ENCODE data around the gene MDN1.
"Not testable (repeated sequence)": the region's sequence is repeated elsewhere in the genome, so short reads cannot be mapped to it uniquely, and the experiment has no call there.

The MDN1 gene

GRCh38 chr6:89792881-89793280, 26.7 kb downstream of the MDN1 start:
- Histone ChIP-seq H3K4me3 (ENCODE audit: low read length in 2 of 2) (no peak overlapping the region), H3K4me1 (ENCODE audit: control insufficient read depth in 2 of 2, insufficient read depth in 2 of 2, low read length in 2 of 2) (no peaks in the 10 kb centered on the region), H3K36me3 (ENCODE audit: control insufficient read depth in 2 of 2, insufficient read depth in 2 of 2, low read length in 2 of 2) (peaks cover 26 to 29% of the 10 kb centered on the region in 2 donors), H3K9ac (ENCODE audit: low read depth in 1 of 2, low read length in 2 of 2) (no peak overlapping the region), H3K27ac (ENCODE audit: low read depth in 2 of 2, low read length in 2 of 2) (no peak overlapping the region), H3K27me3 (ENCODE audit: control insufficient read depth in 2 of 2, insufficient read depth in 2 of 2, low read length in 2 of 2) (no peaks in the 10 kb centered on the region), H3K9me3 (ENCODE audit: control insufficient read depth in 2 of 2, low read length in 2 of 2) (no peaks in the 10 kb centered on the region)

GRCh38 chr6:89790403-89790802, 29.2 kb downstream of the MDN1 start:
- H3K9ac ChIP-seq (ENCODE audit: low read depth in 1 of 2, low read length in 2 of 2), result no peak overlapping the region

GRCh38 chr6:89789980-89790379, 29.6 kb downstream of the MDN1 start:
- H3K9me3 ChIP-seq (ENCODE audit: control insufficient read depth in 2 of 2, low read length in 2 of 2), result no peaks in the 10 kb centered on the region
- H3K27me3 ChIP-seq (ENCODE audit: control insufficient read depth in 2 of 2, insufficient read depth in 2 of 2, low read length in 2 of 2), result no peaks in the 10 kb centered on the region
- no peak overlapping the region for H3K9ac ChIP-seq (ENCODE audit: low read depth in 1 of 2, low read length in 2 of 2)
- H3K4me1 ChIP-seq (ENCODE audit: control insufficient read depth in 2 of 2, insufficient read depth in 2 of 2, low read length in 2 of 2), result no peaks in the 10 kb centered on the region
- no peak overlapping the region for H3K27ac ChIP-seq (ENCODE audit: low read depth in 2 of 2, low read length in 2 of 2)
- H3K36me3 ChIP-seq (ENCODE audit: control insufficient read depth in 2 of 2, insufficient read depth in 2 of 2, low read length in 2 of 2), result peaks cover 37 to 50% of the 10 kb centered on the region in 2 donors
- no peak overlapping the region for H3K4me3 ChIP-seq (ENCODE audit: low read length in 2 of 2)

More at GRCh38 chr6:89790403-89790802, 29.2 kb downstream of the MDN1 start:
- Histone ChIP-seq H3K27me3 (ENCODE audit: control insufficient read depth in 2 of 2, insufficient read depth in 2 of 2, low read length in 2 of 2) (no peaks in the 10 kb centered on the region), H3K36me3 (ENCODE audit: control insufficient read depth in 2 of 2, insufficient read depth in 2 of 2, low read length in 2 of 2) (peaks cover 34 to 46% of the 10 kb centered on the region in 2 donors), H3K27ac (ENCODE audit: low read depth in 2 of 2, low read length in 2 of 2) (no peak overlapping the region), H3K4me3 (ENCODE audit: low read length in 2 of 2) (no peak overlapping the region), H3K4me1 (ENCODE audit: control insufficient read depth in 2 of 2, insufficient read depth in 2 of 2, low read length in 2 of 2) (no peaks in the 10 kb centered on the region), H3K9me3 (ENCODE audit: control insufficient read depth in 2 of 2, low read length in 2 of 2) (no peaks in the 10 kb centered on the region)

- Histone ChIP-seq H3K4me3 (ENCODE audit: low read length in 2 of 2) (no peak overlapping the region), H3K9ac (ENCODE audit: low read depth in 1 of 2, low read length in 2 of 2) (no peak overlapping the region), H3K27me3 (ENCODE audit: control insufficient read depth in 2 of 2, insufficient read depth in 2 of 2, low read length in 2 of 2) (no peaks in the 10 kb centered on the region), H3K36me3 (ENCODE audit: control insufficient read depth in 2 of 2, insufficient read depth in 2 of 2, low read length in 2 of 2) (peaks cover 52 to 54% of the 10 kb centered on the region in 2 donors), H3K27ac (ENCODE audit: low read depth in 2 of 2, low read length in 2 of 2) (no peak overlapping the region), H3K4me1 (ENCODE audit: control insufficient read depth in 2 of 2, insufficient read depth in 2 of 2, low read length in 2 of 2) (no peaks in the 10 kb centered on the region), H3K9me3 (ENCODE audit: control insufficient read depth in 2 of 2, low read length in 2 of 2) (no peaks in the 10 kb centered on the region)
Observed at GRCh38 chr6:89787660-89788328, 31.8 kb downstream of the MDN1 start.

GRCh38 chr6:89786970-89787369, 32.6 kb downstream of the MDN1 start:
- H3K27ac ChIP-seq (ENCODE audit: low read depth in 2 of 2, low read length in 2 of 2), result no peak overlapping the region
- no peaks in the 10 kb centered on the region for H3K27me3 ChIP-seq (ENCODE audit: control insufficient read depth in 2 of 2, insufficient read depth in 2 of 2, low read length in 2 of 2)
- H3K9ac ChIP-seq (ENCODE audit: low read depth in 1 of 2, low read length in 2 of 2), result no peak overlapping the region
- no peak overlapping the region for H3K4me3 ChIP-seq (ENCODE audit: low read length in 2 of 2)
- H3K9me3 ChIP-seq (ENCODE audit: control insufficient read depth in 2 of 2, low read length in 2 of 2), result no peaks in the 10 kb centered on the region
- H3K36me3 ChIP-seq (ENCODE audit: control insufficient read depth in 2 of 2, insufficient read depth in 2 of 2, low read length in 2 of 2), result peaks cover 55 to 56% of the 10 kb centered on the region in 2 donors
- H3K4me1 ChIP-seq (ENCODE audit: control insufficient read depth in 2 of 2, insufficient read depth in 2 of 2, low read length in 2 of 2), result no peaks in the 10 kb centered on the region

- Histone ChIP-seq H3K9ac (ENCODE audit: low read depth in 1 of 2, low read length in 2 of 2) (no peak overlapping the region), H3K27ac (ENCODE audit: low read depth in 2 of 2, low read length in 2 of 2) (no peak overlapping the region), H3K36me3 (ENCODE audit: control insufficient read depth in 2 of 2, insufficient read depth in 2 of 2, low read length in 2 of 2) (peaks cover 57 to 58% of the 10 kb centered on the region in 2 donors), H3K4me3 (ENCODE audit: low read length in 2 of 2) (no peak overlapping the region), H3K4me1 (ENCODE audit: control insufficient read depth in 2 of 2, insufficient read depth in 2 of 2, low read length in 2 of 2) (no peaks in the 10 kb centered on the region), H3K9me3 (ENCODE audit: control insufficient read depth in 2 of 2, low read length in 2 of 2) (no peaks in the 10 kb centered on the region), H3K27me3 (ENCODE audit: control insufficient read depth in 2 of 2, insufficient read depth in 2 of 2, low read length in 2 of 2) (no peaks in the 10 kb centered on the region)
Observed at GRCh38 chr6:89784838-89785237, 34.8 kb downstream of the MDN1 start.

- H3K27me3 ChIP-seq (ENCODE audit: control insufficient read depth in 2 of 2, insufficient read depth in 2 of 2, low read length in 2 of 2); H3K9me3 ChIP-seq (ENCODE audit: control insufficient read depth in 2 of 2, low read length in 2 of 2); H3K4me1 ChIP-seq (ENCODE audit: control insufficient read depth in 2 of 2, insufficient read depth in 2 of 2, low read length in 2 of 2); H3K27ac ChIP-seq (ENCODE audit: low read depth in 2 of 2, low read length in 2 of 2); H3K9ac ChIP-seq (ENCODE audit: low read depth in 1 of 2, low read length in 2 of 2); H3K4me3 ChIP-seq (ENCODE audit: low read length in 2 of 2): not testable (repeated sequence)
- peaks cover 48 to 54% of the 10 kb centered on the region in 2 donors for H3K36me3 ChIP-seq (ENCODE audit: control insufficient read depth in 2 of 2, insufficient read depth in 2 of 2, low read length in 2 of 2)
Observed at GRCh38 chr6:89783293-89783692, 36.3 kb downstream of the MDN1 start.

- H3K9me3 ChIP-seq (ENCODE audit: control insufficient read depth in 2 of 2, low read length in 2 of 2), result no peaks in the 10 kb centered on the region
- no peak overlapping the region for H3K4me3 ChIP-seq (ENCODE audit: low read length in 2 of 2)
- H3K36me3 ChIP-seq (ENCODE audit: control insufficient read depth in 2 of 2, insufficient read depth in 2 of 2, low read length in 2 of 2), result peaks cover 41 to 44% of the 10 kb centered on the region in 2 donors
- no peaks in the 10 kb centered on the region for H3K4me1 ChIP-seq (ENCODE audit: control insufficient read depth in 2 of 2, insufficient read depth in 2 of 2, low read length in 2 of 2)
- no peak overlapping the region for H3K27ac ChIP-seq (ENCODE audit: low read depth in 2 of 2, low read length in 2 of 2)
- H3K9ac ChIP-seq (ENCODE audit: low read depth in 1 of 2, low read length in 2 of 2), result no peak overlapping the region
- no peaks in the 10 kb centered on the region for H3K27me3 ChIP-seq (ENCODE audit: control insufficient read depth in 2 of 2, insufficient read depth in 2 of 2, low read length in 2 of 2)
Observed at GRCh38 chr6:89782222-89782621, 37.4 kb downstream of the MDN1 start.

GRCh38 chr6:89781070-89782034, 38.2 kb downstream of the MDN1 start:
- Histone ChIP-seq H3K9me3 (ENCODE audit: control insufficient read depth in 2 of 2, low read length in 2 of 2) (no peaks in the 10 kb centered on the region), H3K27ac (ENCODE audit: low read depth in 2 of 2, low read length in 2 of 2) (no peak overlapping the region), H3K36me3 (ENCODE audit: control insufficient read depth in 2 of 2, insufficient read depth in 2 of 2, low read length in 2 of 2) (peaks cover 41% of the 10 kb centered on the region in 2 donors), H3K4me3 (ENCODE audit: low read length in 2 of 2) (no peak overlapping the region), H3K27me3 (ENCODE audit: control insufficient read depth in 2 of 2, insufficient read depth in 2 of 2, low read length in 2 of 2) (no peaks in the 10 kb centered on the region), H3K9ac (ENCODE audit: low read depth in 1 of 2, low read length in 2 of 2) (no peak overlapping the region), H3K4me1 (ENCODE audit: control insufficient read depth in 2 of 2, insufficient read depth in 2 of 2, low read length in 2 of 2) (no peaks in the 10 kb centered on the region)

GRCh38 chr6:89777455-89777854, 42.1 kb downstream of the MDN1 start:
- Histone ChIP-seq H3K27me3 (ENCODE audit: control insufficient read depth in 2 of 2, insufficient read depth in 2 of 2, low read length in 2 of 2) (no peaks in the 10 kb centered on the region), H3K36me3 (ENCODE audit: control insufficient read depth in 2 of 2, insufficient read depth in 2 of 2, low read length in 2 of 2) (peaks cover 19 to 24% of the 10 kb centered on the region in 2 donors), H3K9me3 (ENCODE audit: control insufficient read depth in 2 of 2, low read length in 2 of 2) (no peaks in the 10 kb centered on the region), H3K9ac (ENCODE audit: low read depth in 1 of 2, low read length in 2 of 2) (no peak overlapping the region), H3K4me3 (ENCODE audit: low read length in 2 of 2) (no peak overlapping the region), H3K4me1 (ENCODE audit: control insufficient read depth in 2 of 2, insufficient read depth in 2 of 2, low read length in 2 of 2) (no peaks in the 10 kb centered on the region), H3K27ac (ENCODE audit: low read depth in 2 of 2, low read length in 2 of 2) (no peak overlapping the region)
